ENCODE measurements around the gene CFB. TPM values are rescaled to one million over a fixed set of nuclear protein-coding genes. Genes with fewer than 3 reads are reported as not detected.
"Not testable (repeated sequence)": the region's sequence is repeated elsewhere in the genome, so short reads cannot be mapped to it uniquely, and the experiment has no call there.

Gene CFB
- total RNA-seq, 1 donor from 2014 or later, result 0.81 TPM

DNA sequence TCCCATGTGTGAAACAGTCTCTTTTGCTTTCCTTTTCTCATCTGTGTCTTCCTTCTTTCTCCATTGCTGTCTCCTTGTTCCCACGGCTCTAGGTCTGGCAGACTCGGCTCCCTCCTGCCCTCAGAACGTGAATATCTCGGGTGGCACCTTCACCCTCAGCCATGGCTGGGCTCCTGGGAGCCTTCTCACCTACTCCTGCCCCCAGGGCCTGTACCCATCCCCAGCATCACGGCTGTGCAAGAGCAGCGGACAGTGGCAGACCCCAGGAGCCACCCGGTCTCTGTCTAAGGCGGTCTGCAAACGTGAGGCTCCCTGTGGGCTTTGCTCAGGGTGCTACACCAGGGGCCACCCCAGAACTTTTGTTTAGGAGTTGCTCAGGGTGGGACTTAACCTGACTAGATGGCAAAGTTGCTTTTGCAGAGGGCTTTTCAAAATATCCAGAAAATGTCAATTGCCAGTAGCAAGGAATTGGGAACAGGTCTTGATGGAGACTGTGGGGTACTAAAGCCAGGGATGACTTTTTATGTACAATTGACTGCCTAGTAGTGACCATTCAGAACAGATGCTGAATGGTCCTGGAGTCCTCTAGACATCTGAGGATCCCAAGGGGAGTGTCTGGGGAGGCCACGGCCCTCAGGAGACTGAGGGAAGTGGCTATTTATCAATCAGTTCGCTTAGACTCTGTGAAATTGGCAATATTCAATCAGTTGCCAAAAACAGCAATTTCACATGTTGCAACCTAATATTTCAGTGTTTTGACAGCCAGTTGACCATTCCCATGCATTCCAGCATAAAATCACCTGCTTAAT, 17.8 kb upstream of the CFB start:
- no peak for TF ChIP-seq CTCF (conservative IDR thresholded peaks at IDR 0.05; ENCODE audit: low read depth, low read length)
- no peak for DNase-seq (ENCODE audit: low read depth)
- peak overlapping the region; percentile 39 for H3K4me3 ChIP-seq (ENCODE audit: low read depth, low read length)

DNA sequence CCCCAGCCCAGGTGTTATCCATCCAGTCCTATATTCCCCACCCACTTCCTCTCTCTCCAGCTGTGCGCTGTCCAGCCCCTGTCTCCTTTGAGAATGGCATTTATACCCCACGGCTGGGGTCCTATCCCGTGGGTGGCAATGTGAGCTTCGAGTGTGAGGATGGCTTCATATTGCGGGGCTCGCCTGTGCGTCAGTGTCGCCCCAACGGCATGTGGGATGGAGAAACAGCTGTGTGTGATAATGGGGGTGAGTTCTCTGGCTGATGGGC, 17.3 kb upstream of the CFB start:
- TF ChIP-seq CTCF (conservative IDR thresholded peaks at IDR 0.05; ENCODE audit: low read depth, low read length), result no peak
- no peak for DNase-seq (ENCODE audit: low read depth)
- no peak overlapping the region for H3K4me3 ChIP-seq (ENCODE audit: low read depth, low read length)

DNA sequence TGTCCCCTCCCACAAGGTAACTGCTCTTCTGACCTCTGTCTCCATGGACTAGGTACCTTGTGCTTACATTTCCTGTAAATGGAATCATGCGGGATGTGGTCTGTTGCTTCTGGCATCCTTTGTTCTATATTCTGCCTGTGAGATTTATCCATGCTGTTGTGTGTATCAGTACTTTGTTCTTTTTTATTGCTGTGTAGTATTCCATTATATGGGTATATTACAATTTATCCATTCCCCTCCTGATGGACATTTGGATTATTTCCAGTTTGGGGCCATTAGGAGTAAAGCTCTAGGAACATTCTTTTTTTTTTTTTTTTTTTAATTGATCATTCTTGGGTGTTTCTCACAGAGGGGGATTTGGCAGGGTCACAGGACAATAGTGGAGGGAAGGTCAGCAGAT, 14.9 kb upstream of the CFB start:
- TF ChIP-seq CTCF (conservative IDR thresholded peaks at IDR 0.05; ENCODE audit: low read depth, low read length), result no peak
- DNase-seq (ENCODE audit: low read depth), result no peak
- H3K4me3 ChIP-seq (ENCODE audit: low read depth, low read length), result no peak overlapping the region

- H3K4me3 ChIP-seq (ENCODE audit: low read depth, low read length); DNase-seq (ENCODE audit: low read depth): not testable (repeated sequence)
Measured at GRCh38 chr6:31932137-31932536, 13.8 kb upstream of the CFB start.

DNA sequence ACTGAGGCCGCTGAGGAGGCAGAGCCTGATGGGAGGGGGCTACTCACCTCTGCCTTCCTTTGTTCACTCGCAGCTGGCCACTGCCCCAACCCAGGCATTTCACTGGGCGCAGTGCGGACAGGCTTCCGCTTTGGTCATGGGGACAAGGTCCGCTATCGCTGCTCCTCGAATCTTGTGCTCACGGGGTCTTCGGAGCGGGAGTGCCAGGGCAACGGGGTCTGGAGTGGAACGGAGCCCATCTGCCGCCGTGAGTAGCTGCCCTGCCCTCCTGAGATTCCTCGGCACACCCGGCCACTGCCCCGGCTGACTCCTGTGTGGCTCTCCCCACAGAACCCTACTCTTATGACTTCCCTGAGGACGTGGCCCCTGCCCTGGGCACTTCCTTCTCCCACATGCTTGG, 12.4 kb upstream of the CFB start:
- TF ChIP-seq CTCF (conservative IDR thresholded peaks at IDR 0.05; ENCODE audit: low read depth, low read length), result no peak
- DNase-seq (ENCODE audit: low read depth), result no peak
- no peak overlapping the region for H3K4me3 ChIP-seq (ENCODE audit: low read depth, low read length)

- H3K4me3 ChIP-seq (ENCODE audit: low read depth, low read length), result no peak overlapping the region
- no peak for DNase-seq (ENCODE audit: low read depth)
- no peak for TF ChIP-seq CTCF (conservative IDR thresholded peaks at IDR 0.05; ENCODE audit: low read depth, low read length)
Measured at GRCh38 chr6:31935021-31935420, 10.9 kb upstream of the CFB start.

- no peak for TF ChIP-seq CTCF (conservative IDR thresholded peaks at IDR 0.05; ENCODE audit: low read depth, low read length)
- DNase-seq (ENCODE audit: low read depth), result no peak
Measured at GRCh38 chr6:31935823-31936222, 10.1 kb upstream of the CFB start.

More at GRCh38 chr6:31935823-31936222, 10.1 kb upstream of the CFB start:
- no peak overlapping the region for H3K4me3 ChIP-seq (ENCODE audit: low read depth, low read length)
